H1 (cell line): ENCODE results near the gene APBA2. TPM values are rescaled to one million over a fixed set of nuclear protein-coding genes. Genes with fewer than 3 reads are reported as not detected.

ENCODE experiments used
- CTCF ChIA-PET: fragments of 300-600 bp; sonication (Branson Sonifier 250); formaldehyde crosslinking; loops from one replicate; lab custom pipeline; 2021; ENCODE audit not compliant: partially characterized antibody; lab: Charles Lee
- POLR2A ChIA-PET: fragments of 300-600 bp; sonication (Branson Sonifier 250); formaldehyde crosslinking; loops from one replicate; lab custom pipeline; 2021; ENCODE audit warnings: inconsistent platforms; ENCODE audit not compliant: partially characterized antibody; lab: Charles Lee
- DNase-seq, 2 experiments: peaks; one replicate each; pipeline versions ENCODE4 v3.0.0 to v3.0.0-alpha.2; 2010 to 2022; ENCODE audit warnings: low spot score in 2 of 2, low read depth in 1 of 2, mixed read lengths in 1 of 2
- FAIRE-seq: peaks from 2 replicates; lab custom pipeline; 2011; peaks lifted over from hg19 to GRCh38; lab: Jason Lieb, UNC
- H2AFZ ChIP-seq: 2 replicates; pipeline ENCODE4 v1.8.1; 2012; ENCODE audit warnings: low read length, inconsistent platforms
- H2AK5ac ChIP-seq: 2 replicates; pipeline ENCODE4 v1.6.1; 2013; ENCODE audit warnings: low read depth, low read length
- H2BK120ac ChIP-seq: replicated peaks from 2 replicates; pipeline ENCODE3; 2013; ENCODE audit warnings: low read depth, low read length, inconsistent platforms
- H2BK12ac ChIP-seq: 2 replicates; pipeline ENCODE4 v1.6.1; 2013; ENCODE audit warnings: low read depth, low read length
- H2BK15ac ChIP-seq: 2 replicates; pipeline ENCODE4 v1.6.1; 2013; ENCODE audit warnings: low read length
- H2BK20ac ChIP-seq: 2 replicates; pipeline ENCODE4 v1.6.1; 2013; ENCODE audit warnings: low read length
- H2BK5ac ChIP-seq: 2 replicates; pipeline ENCODE4 v1.6.1; 2013; ENCODE audit warnings: low read depth, low read length
- H3K14ac ChIP-seq: 2 replicates; pipeline ENCODE4 v1.6.1; 2013; ENCODE audit warnings: inconsistent platforms; ENCODE audit not compliant: insufficient read length
- H3K18ac ChIP-seq: 2 replicates; pipeline ENCODE4 v1.6.1; 2013; ENCODE audit warnings: low read length; ENCODE audit errors: extremely low read depth
- H3K23ac ChIP-seq: 2 replicates; pipeline ENCODE4 v1.6.1; 2013; ENCODE audit warnings: inconsistent platforms; ENCODE audit not compliant: insufficient read length
- H3K23me2 ChIP-seq: 2 replicates; pipeline ENCODE4 v1.6.1; 2013; ENCODE audit warnings: low read depth, low read length
- H3K27ac ChIP-seq: 2 replicates; pipeline ENCODE4 v1.6.1; 2011; ENCODE audit warnings: low read depth, low read length, inconsistent platforms
- H3K27me3 ChIP-seq, 4 experiments: replicated peaks in 1 of 4; 1 replicate in 1 of 4; 2 replicates in 3 of 4; pipeline versions ENCODE4 v1.6.1 to v1.8.1; 2011 to 2013; ENCODE audit warnings: low read length in 3 of 4, mild to moderate bottlenecking in 3 of 4, inconsistent platforms in 2 of 4, mixed read lengths in 2 of 4, moderate library complexity in 1 of 4; ENCODE audit not compliant: control insufficient read depth in 3 of 4, insufficient read depth in 3 of 4; ENCODE audit errors: extremely low read depth in 1 of 4
- H3K36me3 ChIP-seq, 4 experiments: 2 replicates each; pipeline versions ENCODE4 v1.6.1 to v1.8.1; 2011 to 2013; ENCODE audit warnings: mild to moderate bottlenecking in 4 of 4, low read length in 3 of 4, moderate library complexity in 2 of 4, control low read depth in 1 of 4, inconsistent platforms in 1 of 4; ENCODE audit not compliant: insufficient read depth in 4 of 4, control insufficient read depth in 2 of 4
- H3K4ac ChIP-seq: replicated peaks from 2 replicates; pipeline ENCODE3; 2013; ENCODE audit warnings: low read length, low read depth, mixed read lengths, inconsistent platforms; ENCODE audit not compliant: insufficient read length
- H3K4me1 ChIP-seq, 4 experiments: replicated peaks in 1 of 4; 1 replicate in 1 of 4; 2 replicates in 3 of 4; pipeline versions ENCODE4 v1.6.1 to v1.8.1; 2011 to 2013; ENCODE audit warnings: low read length in 3 of 4, inconsistent platforms in 2 of 4, mixed read lengths in 1 of 4; ENCODE audit not compliant: insufficient read depth in 4 of 4, control insufficient read depth in 3 of 4
- H3K4me2 ChIP-seq, 2 experiments: 2 replicates each; pipeline versions ENCODE4 v1.6.1 to v1.8.1; 2011 to 2013; ENCODE audit warnings: low read depth in 2 of 2, low read length in 2 of 2, control low read depth in 1 of 2, inconsistent platforms in 1 of 2, mild to moderate bottlenecking in 1 of 2; ENCODE audit not compliant: insufficient read depth in 1 of 2
- H3K4me3 ChIP-seq, 4 experiments: fragments of 200-600, 300-600 bp in 1 of 4; sonication (generic), shearing (Covaris generic), sonication (Bioruptor Twin) in 1 of 4; 2 replicates each; pipeline versions ENCODE4 v1.5.1 to v1.8.1; 2011 to 2016; ENCODE audit warnings: low read length in 4 of 4, low read depth in 3 of 4, control low read depth in 2 of 4, inconsistent platforms in 2 of 4, mild to moderate bottlenecking in 2 of 4, mixed read lengths in 1 of 4, moderate library complexity in 1 of 4; ENCODE audit not compliant: insufficient read depth in 2 of 4; ENCODE audit errors: extremely low read depth in 1 of 4
- H3K56ac ChIP-seq: replicated peaks from 2 replicates; pipeline ENCODE3; 2013; ENCODE audit warnings: low read depth, mild to moderate bottlenecking, mixed read lengths, low read length, inconsistent platforms; ENCODE audit not compliant: insufficient read length
- H3K79me1 ChIP-seq: 2 replicates; pipeline ENCODE4 v1.6.1; 2013; ENCODE audit warnings: low read depth, low read length, control low read depth
- H3K79me2 ChIP-seq, 2 experiments: 2 replicates each; pipeline versions ENCODE4 v1.6.1 to v1.8.1; 2012 to 2013; ENCODE audit warnings: low read length in 2 of 2, mild to moderate bottlenecking in 2 of 2, inconsistent platforms in 1 of 2; ENCODE audit not compliant: insufficient read depth in 2 of 2, control insufficient read depth in 1 of 2
- H3K9ac ChIP-seq, 4 experiments: replicated peaks in 1 of 4; 1 replicate in 1 of 4; 2 replicates in 3 of 4; pipeline versions ENCODE4 v1.6.1 to v1.8.1; 2011 to 2013; ENCODE audit warnings: low read depth in 3 of 4, low read length in 3 of 4, control low read depth in 2 of 4, mild to moderate bottlenecking in 2 of 4, moderate library complexity in 2 of 4, inconsistent platforms in 1 of 4; ENCODE audit errors: extremely low read depth in 1 of 4
- H3K9me3 ChIP-seq, 2 experiments: 2 replicates each; pipeline versions ENCODE4 v1.6.1 to v1.8.1; 2012 to 2013; ENCODE audit warnings: mild to moderate bottlenecking in 2 of 2, moderate library complexity in 2 of 2, control low read depth in 1 of 2, inconsistent platforms in 1 of 2, low read depth in 1 of 2, low read length in 1 of 2, mixed read lengths in 1 of 2; ENCODE audit not compliant: insufficient read depth in 2 of 2
- H4K20me1 ChIP-seq, 2 experiments: replicated peaks in 1 of 2; 2 replicates each; pipeline versions ENCODE3 to v1.8.1; 2011 to 2013; ENCODE audit warnings: inconsistent platforms in 2 of 2, low read length in 2 of 2, mild to moderate bottlenecking in 1 of 2; ENCODE audit not compliant: insufficient read depth in 2 of 2, control insufficient read depth in 1 of 2
- H4K5ac ChIP-seq: 2 replicates; pipeline ENCODE4 v1.6.1; 2013; ENCODE audit warnings: low read length, low read depth, mixed read lengths, inconsistent platforms; ENCODE audit not compliant: insufficient read length
- H4K8ac ChIP-seq: 2 replicates; pipeline ENCODE4 v1.8.0; 2013; ENCODE audit warnings: mild to moderate bottlenecking, moderate library complexity, low read length, inconsistent platforms; ENCODE audit not compliant: insufficient read depth; ENCODE audit errors: extremely low read depth
- H4K91ac ChIP-seq: replicated peaks from 2 replicates; pipeline ENCODE3; 2013; ENCODE audit warnings: low read length, mixed read lengths, inconsistent platforms; ENCODE audit not compliant: insufficient read length
- CEBPB ChIP-seq: IDR thresholded peaks from 2 replicates; pipeline ENCODE4 v1.6.1; 2012; ENCODE audit warnings: low read depth, low read length
- EGR1 ChIP-seq: IDR thresholded peaks from 2 replicates; pipeline ENCODE4 v1.6.1; 2011; ENCODE audit warnings: low read depth, low read length, borderline replicate concordance
- EP300 ChIP-seq, 2 experiments: IDR thresholded peaks; 1 replicate in 1 of 2; 2 replicates in 1 of 2; pipeline ENCODE4 v1.6.1; 2011 to 2012; ENCODE audit warnings: low read depth in 2 of 2, low read length in 2 of 2, mild to moderate bottlenecking in 2 of 2, borderline replicate concordance in 1 of 2, inconsistent platforms in 1 of 2, moderate library complexity in 1 of 2
- GTF2F1 ChIP-seq: IDR thresholded peaks from 2 replicates; pipeline ENCODE4 v1.6.1; 2012; ENCODE audit warnings: low read depth, low read length, improper control_type of control experiment, borderline replicate concordance
- POU5F1 ChIP-seq: IDR thresholded peaks from 2 replicates; pipeline ENCODE4 v1.6.1; 2011; ENCODE audit warnings: low read depth, mild to moderate bottlenecking, low read length, moderate library complexity
- TEAD4 ChIP-seq: IDR thresholded peaks from 2 replicates; pipeline ENCODE4 v1.6.1; 2012; ENCODE audit warnings: low read depth, low read length, inconsistent platforms, mixed read lengths
- WGBS, 2 experiments: shearing (Covaris generic) in 1 of 2; methylation state at CpG; one replicate each; pipeline versions ENCODE4 v1.1.6 to v1.1.7; 2013 to 2015; ENCODE audit warnings: low lambda C conversion rate in 2 of 2, mixed read lengths in 2 of 2, inconsistent platforms in 1 of 2, low coverage in 1 of 2, missing lambda C conversion rate in 1 of 2; ENCODE audit not compliant: insufficient replicate concordance in 2 of 2, insufficient coverage in 1 of 2, insufficient read length in 1 of 2; ENCODE audit errors: extremely low coverage in 1 of 2, missing lambda C conversion rate in 1 of 2; 5-methylcytosine and 5-hydroxymethylcytosine counted together
- polyA plus RNA-seq, 7 experiments: library from polyadenylated mRNA; depleted of rRNA in 3 of 7; stranded (reverse) in 5 of 7; unstranded in 2 of 7; fragments of >200 nt in 5 of 7; fragments of 200-250 nt in 2 of 7; gene quantifications; 1 replicate in 5 of 7; 2 replicates in 1 of 7; 4 replicates in 1 of 7; pipeline versions ENCODE4 v1.2.1 to v1.2.3, GENCODE V29; 2011 to 2013; ENCODE audit warnings: missing spikeins in 2 of 7, mixed read lengths in 2 of 7
- total RNA-seq: library from RNA; stranded (reverse); fragmentation: NEBNext Ultra II Directional; extraction: Animal tissue kit (Norgen Biotek cat#: 25700); gene quantifications from 2 replicates; pipeline ENCODE4 v1.2.1, GENCODE V29; 2021
- TF ChIP-seq, protein P1 (sequence below), 3 experiments: IDR thresholded peaks; 1 replicate in 2 of 3; 2 replicates in 1 of 3; pipeline versions ENCODE4 v1.5.1 to v1.6.1; 2011; ENCODE audit warnings: low read length in 3 of 3, mild to moderate bottlenecking in 3 of 3, inconsistent platforms in 2 of 3, low read depth in 1 of 3, moderate library complexity in 1 of 3; ENCODE audit not compliant: insufficient read depth in 1 of 3; ENCODE audit errors: control extremely low read depth in 1 of 3

The APBA2 gene
- total and polyA plus RNA-seq, 2 of the 8 experiments (the other 6 are each of a cell fraction or from before 2014, with no cell fraction given) = 15.5 to 19.0 TPM

DNA sequence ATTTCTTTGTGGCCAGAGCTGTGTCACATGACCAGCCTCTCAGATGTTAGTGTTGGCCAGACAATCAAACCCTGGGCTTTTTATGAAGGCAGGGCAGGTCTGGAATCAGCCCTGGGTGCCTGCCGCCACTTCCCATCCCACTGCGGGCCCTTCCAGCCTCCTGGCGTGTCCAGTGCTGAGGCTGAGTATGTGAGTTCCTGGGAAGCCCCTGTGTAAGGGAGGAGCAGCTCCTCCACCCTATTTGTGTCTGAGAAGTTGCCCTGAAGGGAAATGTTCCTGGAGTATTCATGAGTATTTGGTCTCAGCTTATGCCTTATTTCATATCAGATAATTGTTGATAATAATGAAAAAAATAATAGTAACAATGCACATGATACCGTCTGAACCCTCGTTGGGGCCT, 193.7 kb downstream of the APBA2 start:
- no peak for FAIRE-seq
- H4K5ac ChIP-seq = no peak overlapping the region
- CTCF ChIA-PET = interaction anchor here (1.1 to 7.8 kb wide), 5 partner anchors 9 to 96 kb away, joined by 4 to 78 read pairs (median 4); no protein-coding TSS in a partner anchor
- TF ChIP-seq EP300 (IDR thresholded peaks at IDR 0.05; ENCODE audit: borderline replicate concordance in 1 of 2, low read depth in 2 of 2, low read length in 2 of 2) = no peak
- TF ChIP-seq GTF2F1 = no peak
- no peak for TF ChIP-seq POU5F1
- no peak for TF ChIP-seq TEAD4
- TF ChIP-seq CEBPB = no peak
- TF ChIP-seq, protein P1, sequence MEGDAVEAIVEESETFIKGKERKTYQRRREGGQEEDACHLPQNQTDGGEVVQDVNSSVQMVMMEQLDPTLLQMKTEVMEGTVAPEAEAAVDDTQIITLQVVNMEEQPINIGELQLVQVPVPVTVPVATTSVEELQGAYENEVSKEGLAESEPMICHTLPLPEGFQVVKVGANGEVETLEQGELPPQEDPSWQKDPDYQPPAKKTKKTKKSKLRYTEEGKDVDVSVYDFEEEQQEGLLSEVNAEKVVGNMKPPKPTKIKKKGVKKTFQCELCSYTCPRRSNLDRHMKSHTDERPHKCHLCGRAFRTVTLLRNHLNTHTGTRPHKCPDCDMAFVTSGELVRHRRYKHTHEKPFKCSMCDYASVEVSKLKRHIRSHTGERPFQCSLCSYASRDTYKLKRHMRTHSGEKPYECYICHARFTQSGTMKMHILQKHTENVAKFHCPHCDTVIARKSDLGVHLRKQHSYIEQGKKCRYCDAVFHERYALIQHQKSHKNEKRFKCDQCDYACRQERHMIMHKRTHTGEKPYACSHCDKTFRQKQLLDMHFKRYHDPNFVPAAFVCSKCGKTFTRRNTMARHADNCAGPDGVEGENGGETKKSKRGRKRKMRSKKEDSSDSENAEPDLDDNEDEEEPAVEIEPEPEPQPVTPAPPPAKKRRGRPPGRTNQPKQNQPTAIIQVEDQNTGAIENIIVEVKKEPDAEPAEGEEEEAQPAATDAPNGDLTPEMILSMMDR (IDR thresholded peaks at IDR 0.05; ENCODE audit: control extremely low read depth in 1 of 3, insufficient read depth in 1 of 3, low read depth in 1 of 3, low read length in 3 of 3) = no peak
- no peak for TF ChIP-seq EGR1

More for the DNA sequence above, 193.7 kb downstream of the APBA2 start:
- Histone ChIP-seq H3K56ac (no peak overlapping the region), H3K79me1 (no peaks in the 10 kb centered on the region), H3K27ac (no peak overlapping the region), H2BK12ac (no peak overlapping the region), H3K9ac (no peak overlapping the region), H2BK5ac (no peak overlapping the region), H2BK120ac (no peak overlapping the region), H3K14ac (no peak overlapping the region), H3K4ac (no peak overlapping the region), H4K8ac (no peak overlapping the region), H3K27me3 (no peaks in the 10 kb centered on the region), H3K79me2 (no peaks in the 10 kb centered on the region), H2BK20ac (no peak overlapping the region), H3K23me2 (no peaks in the 10 kb centered on the region), H4K20me1 (no peaks in the 10 kb centered on the region), H2AK5ac (no peak overlapping the region), H3K4me2 (no peak overlapping the region), H3K18ac (no peak overlapping the region), H3K9me3 (no peaks in the 10 kb centered on the region), H4K91ac (no peak overlapping the region), H2BK15ac (no peak overlapping the region), H3K4me1 (0 out of 7 replicates have a peak, but pooled peaks cover 0 to 3% (median 0%) of the 10 kb centered on the region in 4 experiments), H3K36me3 (no peaks in the 10 kb centered on the region), H3K23ac (no peak overlapping the region), H3K4me3 (no peak overlapping the region), H2AFZ (no peak overlapping the region)
- POLR2A ChIA-PET = no interaction called here
- no peak for DNase-seq
- WGBS, 2 experiments = 90% methylated on average over 5 of the region's 5 CpGs; no CpG with 5 or more reads in 1 of the 2 experiments
